ENCODE data around the gene ANKH. TPM values are rescaled to one million over a fixed set of nuclear protein-coding genes. Genes with fewer than 3 reads are reported as not detected.

ANKH gene
- total RNA-seq, 1 experiment from 2014 or later: 16.9 TPM

DNA sequence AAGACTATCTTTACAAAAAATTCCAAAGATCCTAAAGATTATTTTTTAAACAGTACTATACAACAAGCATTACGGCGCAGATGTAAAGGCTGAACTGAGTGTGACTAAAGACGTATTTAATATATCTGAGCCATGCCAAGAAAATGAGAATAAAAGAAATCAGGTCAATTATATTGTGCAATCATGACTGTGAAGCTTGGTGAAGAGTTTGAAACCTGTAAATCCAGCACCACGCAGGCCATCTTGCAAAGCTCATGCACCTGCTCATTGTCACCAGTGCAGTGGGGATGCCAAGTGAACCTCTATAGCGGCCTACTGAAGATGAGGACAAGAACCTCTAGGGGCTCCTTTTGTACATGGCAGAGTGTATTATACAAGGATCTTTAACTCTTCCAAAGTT, 89.0 kb downstream of the ANKH start:
- peaks cover 19% of the 10 kb centered on the region for H3K9me3 Mint-ChIP-seq
- H3K4me3 Mint-ChIP-seq: no peak overlapping the region
- ATAC-seq (no peak), DNase-seq (ENCODE audit: low spot score) (no peak)
- H3K36me3 Mint-ChIP-seq: peaks cover 17% of the 10 kb centered on the region
- ChIA-PET CTCF (no interaction called here), POLR2A (no interaction called here)
- H3K27me3 Mint-ChIP-seq (ENCODE audit: low read depth): no peaks in the 10 kb centered on the region
- TF ChIP-seq, protein P1, sequence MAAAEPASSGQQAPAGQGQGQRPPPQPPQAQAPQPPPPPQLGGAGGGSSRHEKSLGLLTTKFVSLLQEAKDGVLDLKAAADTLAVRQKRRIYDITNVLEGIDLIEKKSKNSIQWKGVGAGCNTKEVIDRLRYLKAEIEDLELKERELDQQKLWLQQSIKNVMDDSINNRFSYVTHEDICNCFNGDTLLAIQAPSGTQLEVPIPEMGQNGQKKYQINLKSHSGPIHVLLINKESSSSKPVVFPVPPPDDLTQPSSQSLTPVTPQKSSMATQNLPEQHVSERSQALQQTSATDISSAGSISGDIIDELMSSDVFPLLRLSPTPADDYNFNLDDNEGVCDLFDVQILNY (CRISPR knock-in tag; IDR thresholded peaks at IDR 0.05): no peak
- TF ChIP-seq TEAD1 (CRISPR knock-in tag; IDR thresholded peaks at IDR 0.05) (no peak), SMAD4 (CRISPR knock-in tag; IDR thresholded peaks at IDR 0.05) (no peak), ZNF263 (CRISPR knock-in tag; IDR thresholded peaks at IDR 0.05; ENCODE audit: low read depth) (no peak), KAT7 (CRISPR knock-in tag; IDR thresholded peaks at IDR 0.05; ENCODE audit: borderline replicate concordance) (no peak), JAZF1 (CRISPR knock-in tag; IDR thresholded peaks at IDR 0.05) (no peak)
- TF ChIP-seq, protein P2, sequence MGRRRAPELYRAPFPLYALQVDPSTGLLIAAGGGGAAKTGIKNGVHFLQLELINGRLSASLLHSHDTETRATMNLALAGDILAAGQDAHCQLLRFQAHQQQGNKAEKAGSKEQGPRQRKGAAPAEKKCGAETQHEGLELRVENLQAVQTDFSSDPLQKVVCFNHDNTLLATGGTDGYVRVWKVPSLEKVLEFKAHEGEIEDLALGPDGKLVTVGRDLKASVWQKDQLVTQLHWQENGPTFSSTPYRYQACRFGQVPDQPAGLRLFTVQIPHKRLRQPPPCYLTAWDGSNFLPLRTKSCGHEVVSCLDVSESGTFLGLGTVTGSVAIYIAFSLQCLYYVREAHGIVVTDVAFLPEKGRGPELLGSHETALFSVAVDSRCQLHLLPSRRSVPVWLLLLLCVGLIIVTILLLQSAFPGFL (CRISPR knock-in tag; IDR thresholded peaks at IDR 0.05; ENCODE audit: borderline replicate concordance): no peak
- peaks cover 13% of the 10 kb centered on the region for H3K4me1 Mint-ChIP-seq
- no peak overlapping the region for H3K27ac Mint-ChIP-seq

DNA sequence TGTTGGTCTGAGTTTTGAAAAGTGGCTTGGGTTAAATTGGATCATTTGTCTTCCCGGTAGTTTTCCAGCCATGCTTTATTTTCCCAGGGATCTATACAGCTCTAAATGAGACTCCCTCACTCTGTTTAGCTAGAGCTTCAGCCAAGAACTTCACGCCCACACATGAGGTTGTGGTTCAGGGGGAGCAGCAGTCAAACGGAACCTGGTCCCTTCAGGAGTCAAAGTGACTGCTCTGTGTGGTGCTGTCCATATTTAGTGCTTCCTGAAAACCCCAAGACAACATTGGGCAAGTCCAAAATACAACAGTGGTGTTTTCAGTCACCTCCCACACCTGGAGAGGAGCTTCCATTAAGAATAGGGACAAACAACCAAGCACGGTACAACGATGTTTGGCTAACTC, 90.5 kb downstream of the ANKH start:
- Mint-ChIP-seq H3K9me3 (peaks cover 19% of the 10 kb centered on the region), H3K27ac (no peak overlapping the region), H3K36me3 (peaks cover 17% of the 10 kb centered on the region), H3K4me3 (no peak overlapping the region), H3K27me3 (ENCODE audit: low read depth) (no peaks in the 10 kb centered on the region), H3K4me1 (peaks cover 13% of the 10 kb centered on the region)
- TF ChIP-seq, protein P3, sequence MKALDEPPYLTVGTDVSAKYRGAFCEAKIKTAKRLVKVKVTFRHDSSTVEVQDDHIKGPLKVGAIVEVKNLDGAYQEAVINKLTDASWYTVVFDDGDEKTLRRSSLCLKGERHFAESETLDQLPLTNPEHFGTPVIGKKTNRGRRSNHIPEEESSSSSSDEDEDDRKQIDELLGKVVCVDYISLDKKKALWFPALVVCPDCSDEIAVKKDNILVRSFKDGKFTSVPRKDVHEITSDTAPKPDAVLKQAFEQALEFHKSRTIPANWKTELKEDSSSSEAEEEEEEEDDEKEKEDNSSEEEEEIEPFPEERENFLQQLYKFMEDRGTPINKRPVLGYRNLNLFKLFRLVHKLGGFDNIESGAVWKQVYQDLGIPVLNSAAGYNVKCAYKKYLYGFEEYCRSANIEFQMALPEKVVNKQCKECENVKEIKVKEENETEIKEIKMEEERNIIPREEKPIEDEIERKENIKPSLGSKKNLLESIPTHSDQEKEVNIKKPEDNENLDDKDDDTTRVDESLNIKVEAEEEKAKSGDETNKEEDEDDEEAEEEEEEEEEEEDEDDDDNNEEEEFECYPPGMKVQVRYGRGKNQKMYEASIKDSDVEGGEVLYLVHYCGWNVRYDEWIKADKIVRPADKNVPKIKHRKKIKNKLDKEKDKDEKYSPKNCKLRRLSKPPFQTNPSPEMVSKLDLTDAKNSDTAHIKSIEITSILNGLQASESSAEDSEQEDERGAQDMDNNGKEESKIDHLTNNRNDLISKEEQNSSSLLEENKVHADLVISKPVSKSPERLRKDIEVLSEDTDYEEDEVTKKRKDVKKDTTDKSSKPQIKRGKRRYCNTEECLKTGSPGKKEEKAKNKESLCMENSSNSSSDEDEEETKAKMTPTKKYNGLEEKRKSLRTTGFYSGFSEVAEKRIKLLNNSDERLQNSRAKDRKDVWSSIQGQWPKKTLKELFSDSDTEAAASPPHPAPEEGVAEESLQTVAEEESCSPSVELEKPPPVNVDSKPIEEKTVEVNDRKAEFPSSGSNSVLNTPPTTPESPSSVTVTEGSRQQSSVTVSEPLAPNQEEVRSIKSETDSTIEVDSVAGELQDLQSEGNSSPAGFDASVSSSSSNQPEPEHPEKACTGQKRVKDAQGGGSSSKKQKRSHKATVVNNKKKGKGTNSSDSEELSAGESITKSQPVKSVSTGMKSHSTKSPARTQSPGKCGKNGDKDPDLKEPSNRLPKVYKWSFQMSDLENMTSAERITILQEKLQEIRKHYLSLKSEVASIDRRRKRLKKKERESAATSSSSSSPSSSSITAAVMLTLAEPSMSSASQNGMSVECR (CRISPR knock-in tag; IDR thresholded peaks at IDR 0.05; ENCODE audit: borderline replicate concordance): no peak
- TF ChIP-seq NR1H2 (CRISPR knock-in tag; IDR thresholded peaks at IDR 0.05) (no peak), GTF2I (CRISPR knock-in tag; conservative IDR thresholded peaks at IDR 0.05) (no peak), ZBTB21 (CRISPR knock-in tag; IDR thresholded peaks at IDR 0.05; ENCODE audit: borderline replicate concordance) (no peak), SMAD4 (CRISPR knock-in tag; IDR thresholded peaks at IDR 0.05) (no peak), ETV6 (CRISPR knock-in tag; IDR thresholded peaks at IDR 0.05) (no peak), ZNF396 (CRISPR knock-in tag; IDR thresholded peaks at IDR 0.05; ENCODE audit: borderline replicate concordance) (no peak), CREB1 (CRISPR knock-in tag; IDR thresholded peaks at IDR 0.05) (no peak), ZNF232 (CRISPR knock-in tag; IDR thresholded peaks at IDR 0.05) (no peak), SOX15 (CRISPR knock-in tag; IDR thresholded peaks at IDR 0.05) (no peak), NR2C2 (CRISPR knock-in tag; IDR thresholded peaks at IDR 0.05) (no peak), ZNF317 (CRISPR knock-in tag; IDR thresholded peaks at IDR 0.05; ENCODE audit: borderline replicate concordance, low read depth) (no peak)
- TF ChIP-seq, protein P4, sequence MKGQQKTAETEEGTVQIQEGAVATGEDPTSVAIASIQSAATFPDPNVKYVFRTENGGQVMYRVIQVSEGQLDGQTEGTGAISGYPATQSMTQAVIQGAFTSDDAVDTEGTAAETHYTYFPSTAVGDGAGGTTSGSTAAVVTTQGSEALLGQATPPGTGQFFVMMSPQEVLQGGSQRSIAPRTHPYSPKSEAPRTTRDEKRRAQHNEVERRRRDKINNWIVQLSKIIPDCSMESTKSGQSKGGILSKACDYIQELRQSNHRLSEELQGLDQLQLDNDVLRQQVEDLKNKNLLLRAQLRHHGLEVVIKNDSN (CRISPR knock-in tag; IDR thresholded peaks at IDR 0.05): no peak
- TF ChIP-seq, protein P5, sequence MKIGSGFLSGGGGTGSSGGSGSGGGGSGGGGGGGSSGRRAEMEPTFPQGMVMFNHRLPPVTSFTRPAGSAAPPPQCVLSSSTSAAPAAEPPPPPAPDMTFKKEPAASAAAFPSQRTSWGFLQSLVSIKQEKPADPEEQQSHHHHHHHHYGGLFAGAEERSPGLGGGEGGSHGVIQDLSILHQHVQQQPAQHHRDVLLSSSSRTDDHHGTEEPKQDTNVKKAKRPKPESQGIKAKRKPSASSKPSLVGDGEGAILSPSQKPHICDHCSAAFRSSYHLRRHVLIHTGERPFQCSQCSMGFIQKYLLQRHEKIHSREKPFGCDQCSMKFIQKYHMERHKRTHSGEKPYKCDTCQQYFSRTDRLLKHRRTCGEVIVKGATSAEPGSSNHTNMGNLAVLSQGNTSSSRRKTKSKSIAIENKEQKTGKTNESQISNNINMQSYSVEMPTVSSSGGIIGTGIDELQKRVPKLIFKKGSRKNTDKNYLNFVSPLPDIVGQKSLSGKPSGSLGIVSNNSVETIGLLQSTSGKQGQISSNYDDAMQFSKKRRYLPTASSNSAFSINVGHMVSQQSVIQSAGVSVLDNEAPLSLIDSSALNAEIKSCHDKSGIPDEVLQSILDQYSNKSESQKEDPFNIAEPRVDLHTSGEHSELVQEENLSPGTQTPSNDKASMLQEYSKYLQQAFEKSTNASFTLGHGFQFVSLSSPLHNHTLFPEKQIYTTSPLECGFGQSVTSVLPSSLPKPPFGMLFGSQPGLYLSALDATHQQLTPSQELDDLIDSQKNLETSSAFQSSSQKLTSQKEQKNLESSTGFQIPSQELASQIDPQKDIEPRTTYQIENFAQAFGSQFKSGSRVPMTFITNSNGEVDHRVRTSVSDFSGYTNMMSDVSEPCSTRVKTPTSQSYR (CRISPR knock-in tag; IDR thresholded peaks at IDR 0.05): no peak
- TF ChIP-seq, protein P6, sequence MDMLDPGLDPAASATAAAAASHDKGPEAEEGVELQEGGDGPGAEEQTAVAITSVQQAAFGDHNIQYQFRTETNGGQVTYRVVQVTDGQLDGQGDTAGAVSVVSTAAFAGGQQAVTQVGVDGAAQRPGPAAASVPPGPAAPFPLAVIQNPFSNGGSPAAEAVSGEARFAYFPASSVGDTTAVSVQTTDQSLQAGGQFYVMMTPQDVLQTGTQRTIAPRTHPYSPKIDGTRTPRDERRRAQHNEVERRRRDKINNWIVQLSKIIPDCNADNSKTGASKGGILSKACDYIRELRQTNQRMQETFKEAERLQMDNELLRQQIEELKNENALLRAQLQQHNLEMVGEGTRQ (CRISPR knock-in tag; IDR thresholded peaks at IDR 0.05): no peak
- TF ChIP-seq, protein P7, sequence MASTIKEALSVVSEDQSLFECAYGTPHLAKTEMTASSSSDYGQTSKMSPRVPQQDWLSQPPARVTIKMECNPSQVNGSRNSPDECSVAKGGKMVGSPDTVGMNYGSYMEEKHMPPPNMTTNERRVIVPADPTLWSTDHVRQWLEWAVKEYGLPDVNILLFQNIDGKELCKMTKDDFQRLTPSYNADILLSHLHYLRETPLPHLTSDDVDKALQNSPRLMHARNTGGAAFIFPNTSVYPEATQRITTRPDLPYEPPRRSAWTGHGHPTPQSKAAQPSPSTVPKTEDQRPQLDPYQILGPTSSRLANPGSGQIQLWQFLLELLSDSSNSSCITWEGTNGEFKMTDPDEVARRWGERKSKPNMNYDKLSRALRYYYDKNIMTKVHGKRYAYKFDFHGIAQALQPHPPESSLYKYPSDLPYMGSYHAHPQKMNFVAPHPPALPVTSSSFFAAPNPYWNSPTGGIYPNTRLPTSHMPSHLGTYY (CRISPR knock-in tag; IDR thresholded peaks at IDR 0.05): no peak
- ChIA-PET CTCF (interaction anchor here (0.6 kb wide), 1 partner anchor 1708 kb away, joined by 5 read pairs; no protein-coding TSS in a partner anchor), POLR2A (no interaction called here)
- ATAC-seq (no peak), DNase-seq (ENCODE audit: low spot score) (no peak)
